M059J (cell line): ENCODE data around the gene SLC8A1. TPM values are rescaled to one million over a fixed set of nuclear protein-coding genes. Genes with fewer than 3 reads are reported as not detected.
A peak's percentile ranks its signal among the peaks of the same experiment; 100 is the strongest.

Source experiments
- DNase-seq: peaks from one replicate; pipeline ENCODE4 v3.0.0-alpha.2; 2012; ENCODE audit warnings: low read depth
- total RNA-seq: library from RNA; depleted of rRNA; stranded (reverse); fragments of >200 nt; shearing (Covaris generic); gene quantifications from 2 replicates; pipeline ENCODE4 v1.2.3, GENCODE V29; 2014; rRNA removed

Gene SLC8A1
- 0.91 and 1.9 TPM in 2 replicates for total RNA-seq

- peak; percentile 40 for DNase-seq
Measured at GRCh38 chr2:40451918-40452605, at the start of gene SLC8A1. TSS of gene SLC8A1 (minus strand) at chr2:40452090.

DNA sequence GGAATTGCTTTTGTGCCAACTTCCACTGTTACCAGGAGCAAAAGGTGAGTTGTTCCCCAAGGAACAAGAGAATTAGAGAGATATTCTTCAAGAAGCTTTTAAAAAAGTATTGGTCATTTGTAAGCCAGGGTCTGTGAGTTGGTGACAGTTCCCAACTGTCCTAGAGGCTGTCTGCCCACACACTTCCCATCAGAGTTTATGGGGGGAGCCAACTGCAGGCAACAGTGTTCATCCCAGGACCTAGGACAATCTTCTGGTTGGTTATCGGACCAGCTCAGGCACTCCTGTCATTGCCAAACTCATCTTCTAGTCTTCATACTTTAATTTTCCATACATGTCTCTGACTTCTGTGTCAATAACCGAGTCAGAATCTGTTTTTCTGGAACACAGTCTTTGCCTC is 47.5 kb upstream of the SLC8A1 start:
- DNase-seq, result no peak

- DNase-seq, result no peak
Measured at GRCh38 chr2:40497251-40497859, 45.5 kb upstream of the SLC8A1 start.

DNA sequence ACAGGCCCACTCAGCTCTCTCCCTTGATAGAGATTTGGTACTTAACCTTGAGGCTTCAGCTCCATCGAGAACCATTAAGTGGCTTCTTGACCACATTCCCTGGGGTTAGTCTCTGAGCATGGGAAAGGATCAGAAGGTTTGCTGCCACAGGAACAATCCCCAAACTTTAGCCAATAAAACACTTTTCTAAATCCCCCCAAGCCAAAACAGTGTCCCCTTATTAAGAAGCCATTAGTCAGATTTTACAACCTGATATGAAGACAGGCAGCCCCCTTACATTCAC is 37.7 kb upstream of the SLC8A1 start:
- no peak for DNase-seq

DNA sequence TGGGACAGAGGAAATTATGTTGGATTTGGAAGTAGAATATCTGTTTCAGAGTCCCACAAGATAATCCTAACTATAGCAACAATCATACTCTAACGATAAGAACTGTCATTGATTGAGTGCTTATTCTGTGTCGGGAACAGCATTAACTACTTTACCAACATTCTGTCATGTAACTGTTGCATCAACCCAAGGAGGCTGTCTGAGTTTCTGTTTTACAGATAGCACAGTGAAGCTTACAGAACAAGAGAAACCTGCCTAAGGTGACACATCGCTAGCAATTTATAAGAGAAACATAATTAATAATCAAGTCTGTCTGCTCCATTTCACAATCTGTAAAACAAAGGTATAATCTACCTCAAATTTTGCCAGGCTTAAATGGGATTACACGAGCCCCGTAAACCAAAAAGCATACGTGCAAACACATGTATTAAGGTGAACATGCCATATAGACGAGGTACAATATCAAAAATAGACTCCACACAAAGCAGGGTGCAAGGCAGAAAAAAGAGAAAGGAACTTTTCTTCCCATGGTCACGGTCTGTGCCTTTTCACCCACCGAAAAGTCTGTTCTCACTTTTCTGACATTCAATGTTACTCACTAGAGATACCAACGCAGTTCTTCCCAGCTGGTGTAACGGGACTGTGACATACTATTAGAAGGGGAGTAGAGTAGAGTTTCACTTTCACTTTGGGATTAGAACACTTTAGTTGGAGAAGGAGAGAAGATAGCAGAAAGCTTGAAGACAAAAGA is 37.2 kb upstream of the SLC8A1 start:
- DNase-seq, result peak; percentile 71

DNA sequence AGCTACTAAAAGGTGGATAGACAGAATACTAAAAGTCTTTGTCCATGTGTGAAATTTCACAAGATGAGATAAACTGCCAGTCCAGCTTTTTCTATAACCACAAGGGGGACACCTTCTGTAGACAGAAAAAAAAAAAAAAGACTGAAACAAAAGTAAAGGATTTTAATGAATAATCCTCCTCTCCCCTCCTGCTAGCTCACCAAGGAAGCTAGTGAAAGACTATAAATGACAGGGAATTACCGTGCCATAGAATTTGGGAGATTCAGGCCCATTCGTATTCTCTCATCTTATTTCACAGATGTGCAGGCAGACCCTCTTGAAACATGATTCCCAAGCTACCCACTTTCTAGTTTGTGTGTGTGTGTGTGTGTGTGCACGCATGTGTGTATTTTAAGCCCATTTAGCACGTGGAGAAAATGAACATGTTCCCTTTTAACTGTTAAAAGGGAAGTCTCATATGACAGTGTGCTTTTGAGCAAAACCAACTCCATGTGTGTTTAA is 36.3 kb upstream of the SLC8A1 start:
- DNase-seq, result peak; percentile 55

GRCh38 chr2:40487602-40488001 is 35.7 kb upstream of the SLC8A1 start:
- DNase-seq, result peak; percentile 4

GRCh38 chr2:40485854-40486253 is 34.0 kb upstream of the SLC8A1 start:
- DNase-seq, result no peak

- DNase-seq, result no peak
Measured at GRCh38 chr2:40485318-40485717, 33.4 kb upstream of the SLC8A1 start.

GRCh38 chr2:40483549-40484243 is 31.8 kb upstream of the SLC8A1 start:
- no peak for DNase-seq

- DNase-seq, result no peak
Measured at GRCh38 chr2:40480596-40480995, 28.7 kb upstream of the SLC8A1 start.

GRCh38 chr2:40480073-40480472 is 28.2 kb upstream of the SLC8A1 start:
- no peak for DNase-seq

- no peak for DNase-seq
Measured at GRCh38 chr2:40477361-40477760, 25.5 kb upstream of the SLC8A1 start.

DNA sequence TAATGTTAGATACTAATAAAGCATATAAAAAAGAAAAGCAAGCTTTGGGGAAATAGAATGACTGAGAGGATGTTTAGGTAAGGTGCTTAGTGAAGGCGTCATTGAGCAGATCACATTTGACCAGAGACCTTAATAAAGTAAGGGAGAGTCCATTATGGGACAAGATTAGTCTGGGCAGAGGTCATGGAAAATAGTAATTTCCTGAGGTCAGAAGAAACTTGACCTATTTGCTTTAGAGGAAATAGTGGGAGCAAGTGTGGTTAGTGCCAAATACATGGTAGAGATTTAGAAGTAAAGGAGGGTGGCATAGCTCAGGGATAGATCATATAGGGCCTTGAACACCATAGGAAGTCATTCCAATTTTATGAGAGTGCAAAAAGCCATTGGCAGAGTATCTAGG is 24.5 kb upstream of the SLC8A1 start:
- DNase-seq, result no peak

DNA sequence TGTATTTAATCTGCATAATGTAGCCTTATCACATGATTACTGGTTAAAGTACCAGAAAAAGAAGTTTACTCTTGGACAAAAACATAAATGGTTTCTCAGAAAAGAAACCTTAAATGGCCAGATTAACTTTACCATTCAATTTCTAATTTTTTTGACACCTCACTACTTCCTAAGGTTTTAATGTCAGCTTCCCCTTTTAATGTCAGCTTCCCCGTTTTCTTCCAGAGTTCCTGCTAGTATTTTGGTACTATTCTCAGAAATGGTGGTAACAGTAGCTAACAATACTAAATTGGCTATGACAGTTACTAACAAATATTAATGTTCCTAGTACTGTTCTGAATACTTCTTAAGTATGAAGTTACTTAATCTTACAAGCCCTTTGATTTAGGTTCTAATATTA is 22.4 kb upstream of the SLC8A1 start:
- DNase-seq, result no peak

DNA sequence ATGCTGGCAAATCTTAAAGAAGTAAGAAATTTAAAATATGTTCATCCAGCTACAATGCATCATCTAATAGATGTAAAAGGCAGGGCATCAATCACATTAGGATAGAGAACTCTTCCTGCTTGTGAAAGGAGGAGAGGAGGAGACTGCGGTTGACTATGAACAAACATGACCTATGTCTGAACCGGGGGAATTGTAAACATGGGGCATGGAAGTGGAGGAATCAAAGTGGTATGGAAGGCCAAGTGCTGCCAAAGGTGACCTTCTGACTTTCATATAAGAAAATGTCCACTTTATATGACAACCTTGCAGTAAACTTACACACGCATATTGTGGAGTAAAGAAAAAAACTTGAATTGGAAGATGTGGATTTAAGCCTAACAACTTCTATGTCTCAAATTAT is 20.0 kb upstream of the SLC8A1 start:
- DNase-seq, result no peak

DNA sequence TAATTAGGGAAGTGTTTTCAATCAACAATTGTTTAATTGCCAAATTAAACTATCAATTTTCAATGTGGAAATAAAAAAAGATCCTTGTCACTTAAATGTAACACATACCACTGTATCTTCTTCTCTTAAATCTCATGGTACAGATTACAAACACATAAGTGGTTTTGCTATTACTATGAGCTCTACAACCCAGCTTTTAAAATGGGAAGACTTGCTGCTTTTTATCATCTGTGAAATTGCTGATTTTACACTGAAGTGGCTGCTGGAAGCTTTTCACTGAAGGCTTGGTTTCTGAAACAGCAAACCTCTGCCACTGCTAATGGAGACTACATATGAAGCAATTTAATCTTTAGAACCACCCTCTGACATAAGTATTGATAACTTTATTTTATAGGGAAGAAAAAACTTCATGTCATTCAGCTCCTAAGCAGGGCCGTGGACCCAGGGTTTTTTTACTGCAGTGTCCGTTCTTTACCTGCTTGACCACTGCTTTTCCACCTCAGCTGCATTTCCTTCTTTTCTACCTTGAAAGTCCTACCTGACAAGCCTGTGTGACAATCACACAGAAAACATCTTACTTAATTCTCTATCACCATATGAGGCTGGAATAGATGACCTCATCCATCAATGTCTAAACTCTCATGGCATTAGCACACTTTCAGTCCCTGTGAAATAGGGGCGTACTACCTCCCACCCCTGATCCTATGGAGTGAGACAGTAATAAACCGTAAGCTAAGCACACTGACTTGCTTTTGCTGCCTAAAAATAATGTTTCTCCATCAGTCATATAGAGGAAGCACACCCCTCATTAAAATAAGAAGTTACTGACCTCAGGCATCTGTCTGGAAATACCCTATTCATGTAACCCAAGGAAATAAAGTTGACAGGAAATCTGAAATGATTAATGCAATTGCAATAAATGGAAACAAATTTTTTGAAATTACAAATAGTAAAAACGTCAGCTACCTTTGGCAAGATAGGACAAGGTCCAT is 19.2 kb upstream of the SLC8A1 start:
- DNase-seq, result no peak

- no peak for DNase-seq
Measured at GRCh38 chr2:40466935-40467572, 15.2 kb upstream of the SLC8A1 start.

- DNase-seq, result no peak
Measured at GRCh38 chr2:40466332-40466906, 14.5 kb upstream of the SLC8A1 start.

DNA sequence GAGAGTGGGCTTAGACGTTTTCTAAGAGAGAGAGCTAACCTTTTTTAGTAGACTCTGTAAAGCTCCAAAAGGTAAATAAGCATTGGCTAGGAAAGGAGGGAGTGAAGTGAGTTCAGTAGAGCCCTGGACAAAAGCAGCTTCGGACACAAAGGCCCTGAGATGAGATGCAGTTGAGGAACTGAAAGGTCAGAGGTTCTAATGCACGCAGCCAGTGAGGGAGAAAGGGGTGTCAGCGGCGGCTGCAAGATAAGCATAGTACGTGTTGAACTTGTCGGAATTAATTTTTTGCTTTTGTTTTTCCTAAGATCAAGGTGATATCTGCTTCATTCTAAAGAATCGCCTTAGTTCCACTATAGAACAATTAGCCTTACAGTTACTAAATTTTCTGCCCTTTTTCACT is 11.2 kb upstream of the SLC8A1 start:
- no peak for DNase-seq
